GM23338 (cell line): ENCODE data around the gene CHN1. TPM values are rescaled to one million over a fixed set of nuclear protein-coding genes. Genes with fewer than 3 reads are reported as not detected.

Experiments
- ATAC-seq: fragments of 200-7000 bp; cut with Tn5 transposase; 3 replicates; pipeline ENCODE4 v1.9.1; 2020
- DNase-seq: peaks from one replicate; pipeline ENCODE4 v3.0.0-alpha.2; 2015; ENCODE audit warnings: low spot score
- H2AFZ ChIP-seq: fragments of 200-600 bp; sonication (generic); 2 replicates; pipeline ENCODE4 v1.8.0; 2016; ENCODE audit warnings: antibody characterized with exemption, mild to moderate bottlenecking, moderate library complexity
- H3F3A ChIP-seq: fragments of 200-600 bp; sonication (generic); replicated peaks from 2 replicates; pipeline ENCODE4 v1.8.0; 2017; ENCODE audit warnings: antibody characterized with exemption, mixed run types, low read depth
- H3K27ac ChIP-seq: fragments of 200-600 bp; sonication (generic); 2 replicates; pipeline ENCODE4 v1.6.1; 2016; ENCODE audit warnings: low read depth
- H3K27me3 ChIP-seq: fragments of 200-600 bp; sonication (generic); 2 replicates; pipeline ENCODE4 v1.8.0; 2016; ENCODE audit warnings: mild to moderate bottlenecking, mixed run types, moderate library complexity; ENCODE audit not compliant: insufficient read depth
- H3K36me3 ChIP-seq: fragments of 200-600 bp; sonication (generic); 2 replicates; pipeline ENCODE4 v1.8.0; 2016; ENCODE audit warnings: mild to moderate bottlenecking; ENCODE audit not compliant: insufficient read depth
- H3K4me1 ChIP-seq: fragments of 200-600 bp; sonication (generic); 2 replicates; pipeline ENCODE4 v1.8.0; 2016; ENCODE audit warnings: mild to moderate bottlenecking, moderate library complexity; ENCODE audit not compliant: insufficient read depth
- H3K4me2 ChIP-seq: fragments of 200-600 bp; sonication (generic); 2 replicates; pipeline ENCODE4 v1.7.1; 2017; ENCODE audit warnings: mixed run types
- H3K4me3 ChIP-seq: fragments of 200-600 bp; sonication (generic); 2 replicates; pipeline ENCODE4 v1.6.1; 2016; ENCODE audit warnings: mixed run types
- H3K79me2 ChIP-seq: fragments of 200-600 bp; sonication (generic); replicated peaks from 2 replicates; pipeline ENCODE4 v1.8.0; 2017; ENCODE audit warnings: mild to moderate bottlenecking; ENCODE audit not compliant: insufficient read depth
- H3K9me2 ChIP-seq: fragments of 200-600 bp; sonication (generic); 2 replicates; pipeline ENCODE4 v1.8.0; 2017; ENCODE audit not compliant: insufficient read depth
- H4K20me1 ChIP-seq: fragments of 200-600 bp; sonication (generic); replicated peaks from 2 replicates; pipeline ENCODE4 v1.8.0; 2017; ENCODE audit warnings: mild to moderate bottlenecking; ENCODE audit not compliant: insufficient read depth
- H3K27ac Mint-ChIP-seq: 2 replicates; pipeline ENCODE4 v1.8.0; 2020; ENCODE audit warnings: inconsistent platforms, mild to moderate bottlenecking, moderate library complexity, mixed read lengths
- H3K27me3 Mint-ChIP-seq: 3 replicates; pipeline ENCODE4 v1.8.0; 2022; ENCODE audit warnings: low read depth, mild to moderate bottlenecking, moderate library complexity, mixed read lengths, inconsistent platforms; ENCODE audit not compliant: insufficient read depth, poor library complexity
- H3K36me3 Mint-ChIP-seq: 3 replicates; pipeline ENCODE4 v1.8.0; 2021; ENCODE audit warnings: low read depth, mild to moderate bottlenecking, inconsistent platforms, moderate library complexity, mixed read lengths
- H3K4me1 Mint-ChIP-seq: 3 replicates; pipeline ENCODE4 v1.8.0; 2020; ENCODE audit warnings: mild to moderate bottlenecking, inconsistent platforms, mixed read lengths
- H3K4me3 Mint-ChIP-seq: 3 replicates; pipeline ENCODE4 v1.8.0; 2021; ENCODE audit warnings: moderate library complexity, mild to moderate bottlenecking, inconsistent platforms, mixed read lengths
- H3K9me3 Mint-ChIP-seq: 3 replicates; pipeline ENCODE4 v1.8.0; 2020; ENCODE audit warnings: moderate library complexity, mild to moderate bottlenecking, inconsistent platforms, mixed read lengths
- CREB1 ChIP-seq: fragments of 250-450 bp; sonication (Bioruptor Pico); IDR thresholded peaks from 2 replicates; pipeline ENCODE4 v1.5.0; 2020; ENCODE audit warnings: low read depth, mild to moderate bottlenecking, moderate library complexity
- EZH2phosphoT487 ChIP-seq: fragments of 200-600 bp; sonication (generic); IDR thresholded peaks from one replicate; pipeline ENCODE4 v1.8.1; 2018; ENCODE audit warnings: antibody characterized with exemption; ENCODE audit not compliant: unreplicated experiment
- JUNB ChIP-seq: IDR thresholded peaks from one replicate; pipeline ENCODE4 v1.6.1; 2016; ENCODE audit warnings: antibody characterized with exemption; ENCODE audit not compliant: unreplicated experiment
- POLR2AphosphoS5 ChIP-seq: IDR thresholded peaks from 2 replicates; pipeline ENCODE4 v1.6.1; 2016; ENCODE audit warnings: antibody characterized with exemption, low read depth
- STAT1 ChIP-seq: IDR thresholded peaks from one replicate; pipeline ENCODE4 v1.6.1; 2016; ENCODE audit warnings: antibody characterized with exemption; ENCODE audit not compliant: unreplicated experiment
- ZNF114 ChIP-seq: fragments of 250-450 bp; sonication (Bioruptor Pico); IDR thresholded peaks from 2 replicates; pipeline ENCODE4 v1.5.0; 2020; ENCODE audit warnings: mild to moderate bottlenecking, moderate library complexity
- ZNF331 ChIP-seq: fragments of 250-450 bp; sonication (Bioruptor Pico); IDR thresholded peaks from 2 replicates; pipeline ENCODE4 v1.5.0; 2020; ENCODE audit warnings: low read depth, mild to moderate bottlenecking, moderate library complexity
- ZNF462 ChIP-seq: fragments of 250-450 bp; sonication (Bioruptor Pico); IDR thresholded peaks from 2 replicates; pipeline ENCODE4 v1.5.0; 2020; ENCODE audit warnings: mild to moderate bottlenecking, moderate library complexity
- polyA plus RNA-seq: library from polyadenylated mRNA; unstranded; fragments of >200 nt; fragmentation: Nextera tagmentation; extraction: Ambion mirVana; gene quantifications from 2 replicates; pipeline ENCODE4 v1.2.1, GENCODE V29; 2016
- total RNA-seq: library from RNA; depleted of rRNA; stranded (reverse); fragments of >200 nt; shearing (Covaris generic); gene quantifications from 2 replicates; pipeline ENCODE4 v1.2.3, GENCODE V29; 2014
- TF ChIP-seq, protein P1 (sequence below): IDR thresholded peaks from 2 replicates; pipeline ENCODE4 v1.6.1; 2016; ENCODE audit warnings: antibody characterized with exemption

CHN1 gene
- total and polyA plus RNA-seq, 2 experiments from 2014 or later, result 28.1 to 36.5 TPM

- TF ChIP-seq ZNF462 (CRISPR knock-in tag), result no peak
- no peak for TF ChIP-seq ZNF114 (CRISPR knock-in tag)
Measured at GRCh38 chr2:175025233-175025632, 20.1 kb upstream of the CHN1 start (continued).

GRCh38 chr2:175022923-175023322 lies 17.7 kb upstream of the CHN1 start:
- Mint-ChIP-seq H3K9me3 (no peaks in the 10 kb centered on the region), H3K4me3 (no peak overlapping the region), H3K36me3 (no peaks in the 10 kb centered on the region), H3K4me1 (peaks cover 2% of the 10 kb centered on the region; the same call in 1 of the 3 replicates), H3K27ac (no peak overlapping the region), H3K27me3 (peaks cover 2% of the 10 kb centered on the region)
- Histone ChIP-seq H2AFZ (no peak overlapping the region), H3F3A (no peaks in the 10 kb centered on the region), H4K20me1 (no peaks in the 10 kb centered on the region), H3K9me2 (0 out of 2 replicates have a peak, but pooled peaks cover 3% of the 10 kb centered on the region), H3K27me3 (no peaks in the 10 kb centered on the region), H3K36me3 (no peaks in the 10 kb centered on the region), H3K4me3 (no peak overlapping the region), H3K4me2 (no peak overlapping the region), H3K79me2 (no peaks in the 10 kb centered on the region), H3K27ac (no peak overlapping the region), H3K4me1 (no peaks in the 10 kb centered on the region)
- ATAC-seq (no peak), DNase-seq (no peak)
- TF ChIP-seq ZNF331 (CRISPR knock-in tag) (no peak), JUNB (no peak), ZNF462 (CRISPR knock-in tag) (no peak), ZNF114 (CRISPR knock-in tag) (no peak), CREB1 (CRISPR knock-in tag) (no peak), POLR2AphosphoS5 (no peak), STAT1 (no peak), EZH2phosphoT487 (no peak)
- TF ChIP-seq, protein P1, sequence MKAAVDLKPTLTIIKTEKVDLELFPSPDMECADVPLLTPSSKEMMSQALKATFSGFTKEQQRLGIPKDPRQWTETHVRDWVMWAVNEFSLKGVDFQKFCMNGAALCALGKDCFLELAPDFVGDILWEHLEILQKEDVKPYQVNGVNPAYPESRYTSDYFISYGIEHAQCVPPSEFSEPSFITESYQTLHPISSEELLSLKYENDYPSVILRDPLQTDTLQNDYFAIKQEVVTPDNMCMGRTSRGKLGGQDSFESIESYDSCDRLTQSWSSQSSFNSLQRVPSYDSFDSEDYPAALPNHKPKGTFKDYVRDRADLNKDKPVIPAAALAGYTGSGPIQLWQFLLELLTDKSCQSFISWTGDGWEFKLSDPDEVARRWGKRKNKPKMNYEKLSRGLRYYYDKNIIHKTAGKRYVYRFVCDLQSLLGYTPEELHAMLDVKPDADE, result no peak
